ENCODE results near the gene NR5A1.

- TF ChIP-seq, protein P1, sequence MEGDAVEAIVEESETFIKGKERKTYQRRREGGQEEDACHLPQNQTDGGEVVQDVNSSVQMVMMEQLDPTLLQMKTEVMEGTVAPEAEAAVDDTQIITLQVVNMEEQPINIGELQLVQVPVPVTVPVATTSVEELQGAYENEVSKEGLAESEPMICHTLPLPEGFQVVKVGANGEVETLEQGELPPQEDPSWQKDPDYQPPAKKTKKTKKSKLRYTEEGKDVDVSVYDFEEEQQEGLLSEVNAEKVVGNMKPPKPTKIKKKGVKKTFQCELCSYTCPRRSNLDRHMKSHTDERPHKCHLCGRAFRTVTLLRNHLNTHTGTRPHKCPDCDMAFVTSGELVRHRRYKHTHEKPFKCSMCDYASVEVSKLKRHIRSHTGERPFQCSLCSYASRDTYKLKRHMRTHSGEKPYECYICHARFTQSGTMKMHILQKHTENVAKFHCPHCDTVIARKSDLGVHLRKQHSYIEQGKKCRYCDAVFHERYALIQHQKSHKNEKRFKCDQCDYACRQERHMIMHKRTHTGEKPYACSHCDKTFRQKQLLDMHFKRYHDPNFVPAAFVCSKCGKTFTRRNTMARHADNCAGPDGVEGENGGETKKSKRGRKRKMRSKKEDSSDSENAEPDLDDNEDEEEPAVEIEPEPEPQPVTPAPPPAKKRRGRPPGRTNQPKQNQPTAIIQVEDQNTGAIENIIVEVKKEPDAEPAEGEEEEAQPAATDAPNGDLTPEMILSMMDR (IDR thresholded peaks at IDR 0.05) = no peak
- TF ChIP-seq EZH2phosphoT487 (IDR thresholded peaks at IDR 0.05) (no peak), EZH2 (IDR thresholded peaks at IDR 0.05) (no peak)
These were observed 52.3 kb downstream of the NR5A1 start for GRCh38 chr9:124454791-124455443.
